IMR-90 (cell line): Measurements from ENCODE around the gene FLNA. TPM values are rescaled to one million over a fixed set of nuclear protein-coding genes. Genes with fewer than 3 reads are reported as not detected.
A peak's percentile ranks its signal among the peaks of the same experiment; 100 is the strongest.

Experiments
- ATAC-seq: fragments of 200-7000 bp; cut with Tn5 transposase; 2 replicates; pipeline ENCODE4 v1.9.1; 2020; ENCODE audit warnings: low read depth, mild to moderate bottlenecking, moderate library complexity
- BruUV-seq: library from RNA; stranded (reverse); fragments of 400-500 nt; replicated peaks from 2 replicates; lab custom pipeline; 2021; lab: Mats Ljungman, UMichigan
- CTCF ChIA-PET: fragments of 300-600 bp; formaldehyde crosslinking; extraction: SDS; loops from one replicate; lab custom pipeline; 2021; ENCODE audit warnings: antibody characterized with exemption; lab: Yijun Ruan, JAX
- POLR2A ChIA-PET: fragments of 300-600 bp; sonication (Branson Sonifier 250); formaldehyde crosslinking; loops from one replicate; lab custom pipeline; 2022; ENCODE audit warnings: antibody characterized with exemption; ENCODE audit not compliant: unreplicated experiment; lab: Charles Lee
- DNase-seq: peaks from one replicate; pipeline ENCODE4 v3.0.0; 2013
- H2AFZ ChIP-seq: replicated peaks from 2 replicates; pipeline ENCODE3; 2013; ENCODE audit warnings: low read length, mild to moderate bottlenecking; ENCODE audit not compliant: poor library complexity
- H2AK5ac ChIP-seq: 2 replicates; pipeline ENCODE4 v1.6.1; 2013; ENCODE audit warnings: low read depth, low read length, inconsistent platforms
- H2AK9ac ChIP-seq: replicated peaks from 2 replicates; pipeline ENCODE3; 2013; ENCODE audit warnings: mild to moderate bottlenecking, low read depth, low read length, moderate library complexity; ENCODE audit not compliant: poor library complexity
- H2BK120ac ChIP-seq: 2 replicates; pipeline ENCODE4 v1.6.1; 2013; ENCODE audit warnings: low read depth, low read length, inconsistent platforms
- H2BK15ac ChIP-seq: 3 replicates; pipeline ENCODE4 v1.6.1; 2013; ENCODE audit warnings: low read depth, low read length, inconsistent platforms
- H2BK20ac ChIP-seq: 2 replicates; pipeline ENCODE4 v1.6.1; 2013; ENCODE audit warnings: low read depth, mild to moderate bottlenecking, inconsistent platforms, low read length, moderate library complexity
- H2BK5ac ChIP-seq: 2 replicates; pipeline ENCODE4 v1.6.1; 2013; ENCODE audit warnings: mild to moderate bottlenecking, low read depth, low read length, inconsistent platforms; ENCODE audit not compliant: poor library complexity, severe bottlenecking
- H3K14ac ChIP-seq: replicated peaks from 2 replicates; pipeline ENCODE4 v1.6.1; 2013; ENCODE audit warnings: low read depth, low read length, inconsistent platforms
- H3K18ac ChIP-seq: 2 replicates; pipeline ENCODE4 v1.6.1; 2013; ENCODE audit warnings: low read depth, low read length, control low read depth
- H3K23ac ChIP-seq: 2 replicates; pipeline ENCODE4 v1.6.1; 2013; ENCODE audit warnings: low read depth, low read length, inconsistent platforms
- H3K27ac ChIP-seq: 2 replicates; pipeline ENCODE4 v1.5.1; 2013; ENCODE audit warnings: mild to moderate bottlenecking, control low read depth, low read length; ENCODE audit not compliant: insufficient read depth
- H3K27me3 ChIP-seq: 2 replicates; pipeline ENCODE4 v1.6.1; 2013; ENCODE audit warnings: low read length; ENCODE audit not compliant: control insufficient read depth, insufficient read depth
- H3K36me3 ChIP-seq: 2 replicates; pipeline ENCODE4 v1.6.1; 2013; ENCODE audit warnings: low read length, mixed read lengths; ENCODE audit not compliant: control insufficient read depth, insufficient read depth
- H3K4ac ChIP-seq: 2 replicates; pipeline ENCODE4 v1.6.1; 2013; ENCODE audit warnings: low read depth, low read length, inconsistent platforms
- H3K4me1 ChIP-seq: 2 replicates; pipeline ENCODE4 v1.6.1; 2013; ENCODE audit warnings: low read length, mixed read lengths; ENCODE audit not compliant: control insufficient read depth, insufficient read depth
- H3K4me2 ChIP-seq: 2 replicates; pipeline ENCODE4 v1.6.1; 2013; ENCODE audit warnings: low read depth, mild to moderate bottlenecking, control low read depth, low read length, moderate library complexity
- H3K4me3 ChIP-seq: 2 replicates; pipeline ENCODE4 v1.5.1; 2013; ENCODE audit warnings: low read depth, mild to moderate bottlenecking, control low read depth, low read length, moderate library complexity; ENCODE audit not compliant: insufficient read depth
- H3K56ac ChIP-seq: 2 replicates; pipeline ENCODE4 v1.6.1; 2013; ENCODE audit warnings: low read length, inconsistent platforms; ENCODE audit not compliant: insufficient read depth; ENCODE audit errors: extremely low read depth
- H3K79me1 ChIP-seq, 2 experiments: 2 replicates each; pipeline ENCODE4 v1.6.1; 2013; ENCODE audit warnings: low read length in 2 of 2, inconsistent platforms in 1 of 2, low read depth in 1 of 2
- H3K9ac ChIP-seq: 2 replicates; pipeline ENCODE4 v1.6.1; 2013; ENCODE audit warnings: low read depth, low read length, control low read depth
- H3K9me1 ChIP-seq: 2 replicates; pipeline ENCODE4 v1.6.1; 2013; ENCODE audit warnings: low read length, inconsistent platforms; ENCODE audit not compliant: insufficient read depth
- H3K9me3 ChIP-seq: 2 replicates; pipeline ENCODE4 v1.6.1; 2013; ENCODE audit warnings: low read length; ENCODE audit not compliant: control insufficient read depth, insufficient read depth
- H4K20me1 ChIP-seq: 2 replicates; pipeline ENCODE4 v1.6.1; 2013; ENCODE audit warnings: low read length, inconsistent platforms; ENCODE audit not compliant: insufficient read depth
- H4K5ac ChIP-seq: 2 replicates; pipeline ENCODE4 v1.6.1; 2013; ENCODE audit warnings: mild to moderate bottlenecking, low read depth, low read length, control low read depth
- H4K8ac ChIP-seq, 2 experiments: 2 replicates each; pipeline ENCODE4 v1.6.1; 2013; ENCODE audit warnings: low read depth in 2 of 2, low read length in 2 of 2, control low read depth in 1 of 2, inconsistent platforms in 1 of 2
- H4K91ac ChIP-seq: 2 replicates; pipeline ENCODE4 v1.6.1; 2013; ENCODE audit warnings: low read depth, low read length, inconsistent platforms; ENCODE audit not compliant: insufficient read depth
- MXI1 ChIP-seq: IDR thresholded peaks from 2 replicates; pipeline ENCODE4 v1.6.1; 2012; ENCODE audit warnings: low read depth, mild to moderate bottlenecking, low read length, moderate library complexity, borderline replicate concordance
- WGBS, 2 experiments: methylation state at CpG; one replicate each; pipeline versions ENCODE4 v1.1.5 to v1.1.7; 2013; ENCODE audit warnings: missing lambda C conversion rate in 2 of 2; ENCODE audit not compliant: insufficient read length in 1 of 2; ENCODE audit errors: extremely low coverage in 2 of 2; 5-methylcytosine and 5-hydroxymethylcytosine counted together
- dilution Hi-C: fragments of 300-500 bp; cut with HindIII; formaldehyde crosslinking; loops from one replicate; pipeline ENCODE4 v1.14.3; 2018; ENCODE audit warnings: low sequenced_read_pairs; ENCODE audit not compliant: unreplicated experiment
- in situ Hi-C: fragments of 300-500 bp; cut with MboI; formaldehyde crosslinking; loops from 3 replicates; pipeline ENCODE4 v1.14.3; 2019; ENCODE audit warnings: low sequenced_read_pairs, inconsistent platforms, mixed read lengths
- intact Hi-C: fragments of 100-400 bp; cut with micrococcal nuclease; formaldehyde crosslinking; loops from 2 replicates; pipeline ENCODE4 v1.10.0; 2022
- polyA plus RNA-seq, 3 experiments: library from polyadenylated mRNA; depleted of rRNA; stranded (reverse); fragments of >200 nt; gene quantifications; 2 replicates each; pipeline ENCODE4 v1.2.3, GENCODE V29; 2012; ENCODE audit warnings: low replicate concordance in 1 of 3
- total RNA-seq: library from RNA; depleted of rRNA; stranded (reverse); fragments of >200 nt; gene quantifications from 2 replicates; pipeline ENCODE4 v1.2.3, GENCODE V29; 2012
- TF ChIP-seq, protein P1 (sequence below): fragments of 150-350 bp; IDR thresholded peaks from 2 replicates; pipeline ENCODE4 v1.6.1; 2017; ENCODE audit warnings: mild to moderate bottlenecking, antibody characterized with exemption, low read length, low read depth
- TF ChIP-seq, protein P2 (sequence below): fragments of 150-350 bp; IDR thresholded peaks from 2 replicates; pipeline ENCODE4 v1.6.1; 2016; ENCODE audit warnings: low read depth, mild to moderate bottlenecking, low read length, moderate library complexity, borderline replicate concordance
- TF ChIP-seq, protein P3 (sequence below): conservative IDR thresholded peaks from 2 replicates; pipeline ENCODE4 v1.5.1; 2012; ENCODE audit warnings: mild to moderate bottlenecking, low read depth, low read length, improper control_type of control experiment

The FLNA gene
- total and polyA plus RNA-seq, 2 of the 4 experiments (the other 2 are of a cell fraction) = 1,356 to 1,357 TPM

DNA sequence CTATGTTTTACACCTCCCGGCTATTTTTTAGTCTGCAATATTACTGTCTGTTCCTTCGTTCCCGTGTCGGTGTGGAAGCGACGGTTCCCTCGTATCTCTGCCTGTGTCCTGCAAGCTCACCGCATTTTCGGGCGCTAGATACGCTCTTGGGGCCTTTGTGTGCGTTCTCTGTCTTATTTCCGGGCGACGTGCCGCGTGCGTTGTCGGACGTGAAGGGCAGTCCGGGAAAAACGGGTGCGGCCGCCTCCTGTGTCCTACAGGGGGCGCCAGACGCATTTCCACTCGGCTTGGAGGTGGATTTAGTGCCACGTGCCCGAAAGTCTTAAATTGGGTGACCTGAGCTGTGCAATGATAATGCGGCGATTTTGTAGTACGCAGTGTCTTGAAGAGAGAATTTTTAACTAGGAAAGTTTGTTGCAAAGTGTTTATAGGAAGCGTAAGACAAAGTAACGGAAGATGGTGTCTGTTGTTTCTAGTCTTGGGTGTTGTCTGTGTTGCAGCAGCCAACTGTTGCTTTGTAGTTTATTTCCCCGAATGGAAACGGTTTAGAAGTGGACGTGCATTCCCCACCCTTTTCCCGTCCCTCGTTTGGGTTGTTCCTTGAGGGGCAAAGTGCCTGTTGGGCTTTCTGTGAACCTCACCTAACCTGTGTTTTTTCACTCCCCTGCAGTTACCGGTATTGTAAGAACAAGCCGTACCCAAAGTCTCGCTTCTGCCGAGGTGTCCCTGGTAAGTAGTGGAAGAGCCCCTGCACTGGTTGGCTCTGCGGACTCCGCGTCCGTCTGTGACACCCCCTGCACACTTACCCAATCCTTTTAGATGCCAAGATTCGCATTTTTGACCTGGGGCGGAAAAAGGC is 24.5 kb upstream of the FLNA start:
- Histone ChIP-seq H2BK120ac (no peak overlapping the region), H3K9ac (peak overlapping the region; percentile 97), H3K23ac (peak overlapping the region; percentile 96), H2BK5ac (peak overlapping the region; percentile 89), H2BK20ac (no peak overlapping the region), H4K8ac (peak overlapping the region; percentile 70 to 88), H3K27me3 (no peaks in the 10 kb centered on the region), H3K79me1 (peaks cover 4 to 24% of the 10 kb centered on the region in 2 experiments; a peak in 3 of 4 replicates), H3K9me3 (no peaks in the 10 kb centered on the region), H3K36me3 (peaks cover 21% of the 10 kb centered on the region), H3K4me2 (peak overlapping the region; percentile 93), H3K56ac (peak overlapping the region; percentile 91), H3K4me1 (0 out of 2 replicates have a peak, but pooled peaks cover 2% of the 10 kb centered on the region), H3K4me3 (peak overlapping the region; percentile 64), H4K91ac (peak overlapping the region; percentile 85), H3K9me1 (no peaks in the 10 kb centered on the region), H3K27ac (peak overlapping the region; percentile 91), H2BK15ac (no peak overlapping the region), H2AK9ac (peak overlapping the region; percentile 96), H3K14ac (peak overlapping the region; percentile 99), H3K4ac (peak overlapping the region; percentile 96), H4K20me1 (peaks cover 44% of the 10 kb centered on the region), H2AK5ac (peak overlapping the region; percentile 97), H3K18ac (peak overlapping the region; percentile 39), H2AFZ (peak overlapping the region; percentile 66), H4K5ac (peak overlapping the region; percentile 36)
- dilution Hi-C loops = no loop called here
- ChIA-PET CTCF (interaction anchor here (0.6 to 1.2 kb wide), 2 partner anchors 16 to 142 kb away, joined by 3 read pairs; no protein-coding TSS in a partner anchor), POLR2A (interaction anchor here (1.0 to 1.1 kb wide), 2 partner anchors 28 to 133 kb away, joined by 3 to 4 read pairs; no protein-coding TSS in a partner anchor)
- 24% methylated on average over 21 of the region's 49 CpGs; no CpG with 5 or more reads in 1 of the 2 experiments for WGBS, 2 experiments
- TSS peak; percentile 92 for BruUV-seq
- DNase-seq = peak; percentile 67
- in situ Hi-C loops = no loop called here
- intact Hi-C loops = no loop called here
- peak; percentile 8; the same call in 1 of the 2 replicates for ATAC-seq
- TF ChIP-seq MXI1 = peak; percentile 85; the same call in 1 of the 2 replicates
- TF ChIP-seq, protein P1, sequence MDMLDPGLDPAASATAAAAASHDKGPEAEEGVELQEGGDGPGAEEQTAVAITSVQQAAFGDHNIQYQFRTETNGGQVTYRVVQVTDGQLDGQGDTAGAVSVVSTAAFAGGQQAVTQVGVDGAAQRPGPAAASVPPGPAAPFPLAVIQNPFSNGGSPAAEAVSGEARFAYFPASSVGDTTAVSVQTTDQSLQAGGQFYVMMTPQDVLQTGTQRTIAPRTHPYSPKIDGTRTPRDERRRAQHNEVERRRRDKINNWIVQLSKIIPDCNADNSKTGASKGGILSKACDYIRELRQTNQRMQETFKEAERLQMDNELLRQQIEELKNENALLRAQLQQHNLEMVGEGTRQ = no peak
- TF ChIP-seq, protein P2, sequence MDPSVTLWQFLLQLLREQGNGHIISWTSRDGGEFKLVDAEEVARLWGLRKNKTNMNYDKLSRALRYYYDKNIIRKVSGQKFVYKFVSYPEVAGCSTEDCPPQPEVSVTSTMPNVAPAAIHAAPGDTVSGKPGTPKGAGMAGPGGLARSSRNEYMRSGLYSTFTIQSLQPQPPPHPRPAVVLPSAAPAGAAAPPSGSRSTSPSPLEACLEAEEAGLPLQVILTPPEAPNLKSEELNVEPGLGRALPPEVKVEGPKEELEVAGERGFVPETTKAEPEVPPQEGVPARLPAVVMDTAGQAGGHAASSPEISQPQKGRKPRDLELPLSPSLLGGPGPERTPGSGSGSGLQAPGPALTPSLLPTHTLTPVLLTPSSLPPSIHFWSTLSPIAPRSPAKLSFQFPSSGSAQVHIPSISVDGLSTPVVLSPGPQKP = no peak
- TF ChIP-seq, protein P3, sequence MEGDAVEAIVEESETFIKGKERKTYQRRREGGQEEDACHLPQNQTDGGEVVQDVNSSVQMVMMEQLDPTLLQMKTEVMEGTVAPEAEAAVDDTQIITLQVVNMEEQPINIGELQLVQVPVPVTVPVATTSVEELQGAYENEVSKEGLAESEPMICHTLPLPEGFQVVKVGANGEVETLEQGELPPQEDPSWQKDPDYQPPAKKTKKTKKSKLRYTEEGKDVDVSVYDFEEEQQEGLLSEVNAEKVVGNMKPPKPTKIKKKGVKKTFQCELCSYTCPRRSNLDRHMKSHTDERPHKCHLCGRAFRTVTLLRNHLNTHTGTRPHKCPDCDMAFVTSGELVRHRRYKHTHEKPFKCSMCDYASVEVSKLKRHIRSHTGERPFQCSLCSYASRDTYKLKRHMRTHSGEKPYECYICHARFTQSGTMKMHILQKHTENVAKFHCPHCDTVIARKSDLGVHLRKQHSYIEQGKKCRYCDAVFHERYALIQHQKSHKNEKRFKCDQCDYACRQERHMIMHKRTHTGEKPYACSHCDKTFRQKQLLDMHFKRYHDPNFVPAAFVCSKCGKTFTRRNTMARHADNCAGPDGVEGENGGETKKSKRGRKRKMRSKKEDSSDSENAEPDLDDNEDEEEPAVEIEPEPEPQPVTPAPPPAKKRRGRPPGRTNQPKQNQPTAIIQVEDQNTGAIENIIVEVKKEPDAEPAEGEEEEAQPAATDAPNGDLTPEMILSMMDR = peak; percentile 56
